RPMI7951 (cell line): ENCODE results near the gene SLC6A12. TPM values are rescaled to one million over a fixed set of nuclear protein-coding genes. Genes with fewer than 3 reads are reported as not detected.
"Not testable (repeated sequence)": the region's sequence is repeated elsewhere in the genome, so short reads cannot be mapped to it uniquely, and the experiment has no call there.

Experiments used
- DNase-seq: peaks from one replicate; pipeline ENCODE4 v3.0.0-alpha.2; 2012; ENCODE audit warnings: low read depth
- total RNA-seq: library from RNA; depleted of rRNA; stranded (reverse); fragments of >200 nt; shearing (Covaris generic); gene quantifications from 2 replicates; pipeline ENCODE4 v1.2.3, GENCODE V29; 2014

Gene SLC6A12
- total RNA-seq, 1 experiment from 2014 or later = not detected

- not testable (repeated sequence) for DNase-seq
Measured at GRCh38 chr12:217029-217428, 3.1 kb upstream of the SLC6A12 start.

- no peak for DNase-seq
Measured at GRCh38 chr12:215116-215515, 1.2 kb upstream of the SLC6A12 start.

- DNase-seq = no peak
Measured at GRCh38 chr12:213527-213932, 427 bp downstream of the SLC6A12 start.

GRCh38 chr12:212715-213526, 1.0 kb downstream of the SLC6A12 start:
- DNase-seq = peak; percentile 9

GRCh38 chr12:212415-212714, 1.6 kb downstream of the SLC6A12 start:
- DNase-seq = no peak

GRCh38 chr12:211639-212414, 2.1 kb downstream of the SLC6A12 start:
- DNase-seq = no peak

- no peak for DNase-seq
Measured at GRCh38 chr12:211142-211465, 2.9 kb downstream of the SLC6A12 start.

GRCh38 chr12:210277-211141, 3.4 kb downstream of the SLC6A12 start:
- no peak for DNase-seq

GRCh38 chr12:209851-210250, 4.1 kb downstream of the SLC6A12 start:
- no peak for DNase-seq

GRCh38 chr12:209246-209645, 4.7 kb downstream of the SLC6A12 start:
- DNase-seq = no peak

- no peak for DNase-seq
Measured at GRCh38 chr12:208813-209212, 5.1 kb downstream of the SLC6A12 start.

GRCh38 chr12:207804-208203, 6.2 kb downstream of the SLC6A12 start:
- no peak for DNase-seq

- DNase-seq = no peak
Measured at GRCh38 chr12:206746-207440, 7.1 kb downstream of the SLC6A12 start.

GRCh38 chr12:205026-205425, 8.9 kb downstream of the SLC6A12 start:
- DNase-seq = no peak

GRCh38 chr12:204261-204678, 9.7 kb downstream of the SLC6A12 start:
- no peak for DNase-seq

- DNase-seq = no peak
Measured at GRCh38 chr12:203462-204260, 10.3 kb downstream of the SLC6A12 start.

- DNase-seq = no peak
Measured at GRCh38 chr12:203074-203461, 10.9 kb downstream of the SLC6A12 start.

- DNase-seq = no peak
Measured at GRCh38 chr12:202081-202731, 11.8 kb downstream of the SLC6A12 start.

GRCh38 chr12:201361-201760, 12.6 kb downstream of the SLC6A12 start:
- no peak for DNase-seq

GRCh38 chr12:198705-199104, 15.3 kb downstream of the SLC6A12 start:
- no peak for DNase-seq
